ENCODE results near the gene GPR162. TPM values are rescaled to one million over a fixed set of nuclear protein-coding genes. Genes with fewer than 3 reads are reported as not detected.

GPR162 gene
- total RNA-seq, 1 experiment from 2014 or later = 6.1 TPM

GRCh38 chr12:6849976-6850560 is 28.4 kb downstream of the GPR162 start:
- no peak overlapping the region for H2BK120ac ChIP-seq (ENCODE audit: low read depth, low read length, poor library complexity, severe bottlenecking)
- H2BK5ac ChIP-seq (ENCODE audit: insufficient read length, low read length) = no peak overlapping the region
- Mint-ChIP-seq H3K9me3 (no peaks in the 10 kb centered on the region; a peak in 1 of 5 replicates), H3K4me1 (peaks cover 24 to 26% of the 10 kb centered on the region in 2 experiments), H3K27me3 (ENCODE audit: low read depth) (no peaks in the 10 kb centered on the region), H3K36me3 (ENCODE audit: insufficient read depth in 1 of 3, low read depth in 3 of 3) (peaks cover 22 to 62% (median 57%) of the 10 kb centered on the region in 3 experiments; a peak in 6 of 7 replicates), H3K27ac (peak overlapping the region in 1 of 3 experiments; percentile 17; a peak in 1 of 7 replicates), H3K4me3 (peak overlapping the region; percentile 94 to 98)
- TF ChIP-seq CTCF (conservative IDR thresholded peaks at IDR 0.05) = no peak
- H3K4ac ChIP-seq (ENCODE audit: low read depth, low read length) = no peak overlapping the region
- no peak overlapping the region for H2BK20ac ChIP-seq (ENCODE audit: low read depth, low read length, poor library complexity, severe bottlenecking)
- no peak overlapping the region for H3T11ph ChIP-seq (ENCODE audit: low read length)
- no peak overlapping the region for H2BK15ac ChIP-seq (ENCODE audit: low read depth, low read length)
- no peaks in the 10 kb centered on the region for H3K79me1 ChIP-seq (ENCODE audit: insufficient read depth, low read depth, low read length, poor library complexity, severe bottlenecking)
- no peak overlapping the region for H2BK12ac ChIP-seq (ENCODE audit: insufficient read length, low read depth, low read length)
- H2AFZ ChIP-seq (ENCODE audit: low read length) = no peak overlapping the region
- no peak overlapping the region for H4K91ac ChIP-seq (ENCODE audit: insufficient read length, low read depth, low read length)
- H3K23ac ChIP-seq (ENCODE audit: insufficient read length, low read depth, low read length) = no peak overlapping the region
- no peak overlapping the region for H4K5ac ChIP-seq (ENCODE audit: insufficient read length, low read depth, low read length)
- peaks cover 5% of the 10 kb centered on the region; the same call in 1 of the 2 replicates for H3K79me2 ChIP-seq (ENCODE audit: insufficient read depth, low read length)
- no peak for DNase-seq
- H3K4me1 ChIP-seq (ENCODE audit: insufficient read depth, low read length) = no peaks in the 10 kb centered on the region; the same call in 1 of the 2 replicates
- no peak overlapping the region for H2AK5ac ChIP-seq (ENCODE audit: insufficient read length, low read length)
- whole genome bisulfite sequencing (ENCODE audit: extremely low coverage, insufficient read length, low lambda C conversion rate) = no CpG with 5 or more reads among the region's 10 CpGs
- no peak overlapping the region for H3K56ac ChIP-seq (ENCODE audit: insufficient read length, low read depth, low read length)
- H3K4me2 ChIP-seq (ENCODE audit: insufficient read depth, insufficient read length, low read length) = peak overlapping the region; percentile 78
- H4K20me1 ChIP-seq (ENCODE audit: control insufficient read depth, insufficient read depth, insufficient read length) = peaks cover 2% of the 10 kb centered on the region
- H3K27ac ChIP-seq (ENCODE audit: insufficient read length, low read depth, low read length) = no peak overlapping the region
- no peaks in the 10 kb centered on the region for H3K9me3 ChIP-seq (ENCODE audit: control insufficient read depth, low read depth, low read length)
- no peak overlapping the region for H3K14ac ChIP-seq (ENCODE audit: insufficient read depth, low read length)
- H3K9ac ChIP-seq (ENCODE audit: extremely low read depth, insufficient read length, low read length) = peak overlapping the region; percentile 46
- no peak overlapping the region for H4K8ac ChIP-seq (replicated peaks; ENCODE audit: insufficient read length, low read depth, low read length)
- H3K23me2 ChIP-seq (ENCODE audit: insufficient read length, low read depth, low read length, poor library complexity, severe bottlenecking) = peaks cover 16% of the 10 kb centered on the region
- no peaks in the 10 kb centered on the region for H3K27me3 ChIP-seq (ENCODE audit: insufficient read depth, low read length)
- no peak overlapping the region for H3K18ac ChIP-seq (ENCODE audit: insufficient read length, low read depth, low read length)
